HG02642 (cell line): Measurements from ENCODE around the gene SRP68.

ENCODE experiments used
- ATAC-seq: cut with Tn5 transposase; IDR thresholded peaks from one replicate; pipeline ENCODE4 v1.9.1; 2021; ENCODE audit warnings: mild to moderate bottlenecking; ENCODE audit not compliant: unreplicated experiment, poor library complexity

SRP68 gene

DNA sequence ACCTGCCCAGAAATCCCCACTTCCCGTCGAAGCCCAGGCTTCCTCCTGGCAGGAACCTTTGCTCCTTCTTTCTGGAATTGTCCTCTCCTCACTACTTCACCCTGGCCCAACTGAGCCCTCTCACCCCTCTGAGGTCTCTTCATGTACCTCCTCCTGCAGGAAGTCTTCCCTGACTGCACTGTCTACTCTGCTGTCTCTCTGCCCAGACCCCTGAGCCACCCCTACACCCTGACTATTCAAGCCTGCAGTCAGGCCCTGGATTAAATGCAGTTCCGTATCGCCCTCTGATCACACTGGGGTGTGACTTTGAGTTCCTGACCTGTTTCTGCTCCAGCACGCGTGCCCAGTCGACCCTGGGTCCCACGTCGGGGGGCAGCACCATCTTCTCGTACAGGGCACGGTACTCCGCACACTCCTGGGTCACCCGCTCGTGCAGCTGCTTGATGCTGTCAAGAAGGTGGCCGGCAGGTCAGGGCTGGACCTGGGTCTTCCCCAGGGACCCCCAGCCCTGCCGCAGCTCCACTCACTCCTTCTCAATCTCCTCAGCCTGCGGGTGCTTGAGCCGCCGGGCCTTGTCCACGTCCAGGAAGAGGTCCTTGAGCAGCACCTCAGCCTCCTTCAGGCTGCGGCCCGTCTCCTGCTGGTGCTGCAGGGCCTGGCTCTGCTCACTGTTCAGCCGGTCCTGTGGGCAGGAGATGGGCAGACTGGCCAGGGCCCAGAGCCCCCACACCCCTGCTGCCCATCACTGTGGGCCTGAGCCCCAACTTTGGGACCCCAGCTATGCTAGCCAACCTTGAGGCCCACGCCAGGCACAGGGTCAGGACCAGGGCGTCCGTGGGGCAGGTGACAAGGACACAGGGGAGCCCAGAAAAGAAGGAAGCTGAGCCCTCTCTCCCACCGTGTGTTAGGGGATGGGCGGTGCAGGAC lies 49.1 kb downstream of the SRP68 start:
- no peak for ATAC-seq

DNA sequence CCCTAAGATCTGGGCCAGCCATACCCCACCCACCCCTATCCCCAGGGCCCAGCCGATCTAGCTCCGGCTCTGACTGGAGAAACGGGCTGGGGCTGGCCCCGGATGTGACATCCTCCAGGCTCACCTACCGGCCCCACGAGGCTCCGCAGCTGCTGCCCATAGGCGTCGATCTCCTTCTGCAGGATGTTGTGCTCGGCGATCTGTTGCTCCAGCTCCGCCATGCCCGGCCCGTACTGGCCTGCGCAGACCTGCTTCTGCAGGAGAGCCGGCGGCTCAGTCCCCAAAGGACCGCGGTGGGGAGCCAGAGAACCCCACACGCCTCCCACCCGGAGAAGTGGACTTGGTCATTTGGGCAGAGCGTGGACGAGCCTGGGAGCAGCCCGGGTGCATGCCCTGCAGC lies 50.0 kb downstream of the SRP68 start:
- ATAC-seq, result no peak

DNA sequence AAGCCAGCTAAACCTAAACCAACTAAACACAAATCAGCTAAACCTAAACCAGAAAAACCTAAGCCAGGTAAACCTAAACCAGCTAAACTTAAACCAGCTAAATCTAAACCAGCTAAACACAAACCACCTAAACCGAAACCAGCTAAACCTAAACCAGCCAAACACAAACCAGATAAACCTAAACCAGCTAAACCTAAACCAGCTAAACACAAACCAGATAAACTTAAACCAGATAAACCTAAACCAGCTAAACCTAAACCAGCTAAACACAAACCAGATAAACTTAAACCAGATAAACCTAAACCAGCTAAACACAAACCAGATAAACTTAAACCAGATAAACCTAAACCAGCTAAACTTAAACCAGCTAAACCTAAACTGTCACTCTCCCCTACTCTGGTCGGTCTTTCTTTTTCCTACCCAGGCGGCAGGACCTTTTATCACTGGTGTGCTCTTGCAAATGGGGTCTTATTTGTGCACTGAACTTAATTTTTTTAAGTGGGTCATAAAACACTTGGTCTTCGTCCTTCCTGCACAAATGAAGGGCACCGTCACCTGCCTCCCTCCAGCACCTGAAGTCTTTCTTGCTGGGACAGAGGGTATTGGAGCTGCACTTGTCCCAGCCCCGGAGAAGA lies 52.4 kb downstream of the SRP68 start:
- no peak for ATAC-seq

DNA sequence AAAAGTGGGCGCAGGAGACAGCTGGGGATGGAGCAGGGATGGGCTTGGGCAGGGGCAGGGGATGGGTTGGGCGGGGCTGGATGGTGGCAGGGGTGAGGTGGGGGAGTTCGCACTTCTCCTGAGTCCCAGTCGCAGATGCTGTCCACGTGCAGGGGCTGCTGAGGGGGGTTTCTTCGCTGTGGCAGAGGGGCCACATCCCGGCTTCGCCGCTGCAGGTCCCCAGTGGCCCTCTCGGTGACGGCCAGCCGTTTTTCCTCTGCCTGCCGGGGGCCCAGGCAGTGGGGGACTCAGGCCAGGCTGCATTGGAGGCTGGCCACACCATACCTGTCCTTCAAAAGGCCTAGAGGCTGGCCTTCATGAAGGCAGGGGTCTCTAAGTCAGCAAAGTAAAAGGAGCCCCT lies 53.5 kb downstream of the SRP68 start:
- no peak for ATAC-seq

DNA sequence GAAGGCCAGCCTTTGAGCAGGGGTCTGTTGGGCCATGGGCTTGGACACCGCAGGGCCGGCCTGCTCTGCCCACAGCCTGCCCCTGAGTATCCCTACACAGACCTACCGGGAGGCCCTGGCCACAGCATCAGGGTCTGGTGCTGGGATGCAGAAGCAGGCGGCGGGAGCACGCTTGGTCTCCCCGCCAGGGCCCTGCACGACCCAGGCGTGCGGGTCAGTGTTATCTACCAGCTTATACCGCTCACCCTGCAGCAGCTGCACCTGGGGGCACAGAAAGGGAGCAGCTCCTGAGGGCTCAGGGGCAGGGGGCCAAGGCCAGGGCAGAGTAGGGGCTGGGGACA lies 54.0 kb downstream of the SRP68 start:
- ATAC-seq, result no peak

DNA sequence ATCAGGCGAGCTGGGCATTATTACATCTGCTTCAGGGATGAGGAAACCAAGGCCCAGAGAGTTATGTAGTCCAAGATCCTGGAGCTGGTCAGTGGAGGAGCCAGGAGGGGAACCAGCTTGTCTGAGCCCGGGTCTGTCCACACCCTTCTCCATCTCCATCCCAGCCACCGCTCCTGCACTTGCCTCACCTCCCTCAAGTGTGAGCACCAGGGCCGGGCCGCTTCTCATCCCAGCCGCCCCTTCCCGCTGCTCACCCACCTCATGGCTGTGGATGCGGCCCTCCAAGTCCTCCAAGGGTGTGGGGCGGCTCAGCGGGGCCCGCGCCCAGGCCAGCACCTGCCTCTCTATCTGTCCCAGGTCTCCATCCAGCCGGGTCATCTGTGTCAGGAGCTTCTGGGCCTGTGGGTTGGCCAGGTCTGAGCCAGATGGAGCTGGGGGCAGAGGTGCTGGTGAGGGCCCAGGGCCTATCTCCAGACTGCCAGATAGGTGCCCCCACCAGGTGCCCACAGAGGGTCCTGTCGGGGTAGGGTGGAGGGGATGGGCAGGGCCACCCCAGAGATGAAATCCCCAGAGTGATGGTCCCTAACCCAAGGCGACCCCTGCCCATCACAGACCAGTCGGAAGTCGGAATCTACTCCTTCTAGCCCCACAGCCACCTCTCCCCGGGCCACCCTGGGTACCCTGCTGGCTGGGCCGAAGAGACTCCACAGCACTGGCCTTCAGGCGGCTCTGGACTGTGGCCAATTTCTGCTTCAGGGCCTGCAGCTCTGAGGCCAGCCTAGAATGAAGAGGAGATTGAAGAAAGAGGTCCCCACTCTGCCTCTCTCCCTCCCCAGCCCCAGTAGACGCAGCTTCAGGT lies 54.6 kb downstream of the SRP68 start:
- no peak for ATAC-seq

DNA sequence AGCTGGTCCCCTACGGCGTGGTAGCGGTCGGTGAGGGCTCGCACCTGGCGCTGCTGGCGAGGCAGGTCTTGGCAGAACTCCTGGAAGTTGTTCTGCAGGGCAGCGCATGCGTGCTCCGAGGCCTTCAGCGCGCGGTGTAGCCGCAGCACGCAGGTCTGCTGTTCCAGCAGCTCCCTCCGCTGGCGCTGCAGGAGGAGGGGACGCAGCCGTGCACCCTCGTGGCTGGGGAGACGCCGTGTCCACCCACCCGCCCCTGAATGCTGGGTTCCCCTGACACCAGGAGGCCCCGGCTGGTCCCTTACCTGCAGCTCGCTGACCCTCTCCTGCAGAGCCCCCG lies 57.4 kb downstream of the SRP68 start:
- ATAC-seq, result no peak

DNA sequence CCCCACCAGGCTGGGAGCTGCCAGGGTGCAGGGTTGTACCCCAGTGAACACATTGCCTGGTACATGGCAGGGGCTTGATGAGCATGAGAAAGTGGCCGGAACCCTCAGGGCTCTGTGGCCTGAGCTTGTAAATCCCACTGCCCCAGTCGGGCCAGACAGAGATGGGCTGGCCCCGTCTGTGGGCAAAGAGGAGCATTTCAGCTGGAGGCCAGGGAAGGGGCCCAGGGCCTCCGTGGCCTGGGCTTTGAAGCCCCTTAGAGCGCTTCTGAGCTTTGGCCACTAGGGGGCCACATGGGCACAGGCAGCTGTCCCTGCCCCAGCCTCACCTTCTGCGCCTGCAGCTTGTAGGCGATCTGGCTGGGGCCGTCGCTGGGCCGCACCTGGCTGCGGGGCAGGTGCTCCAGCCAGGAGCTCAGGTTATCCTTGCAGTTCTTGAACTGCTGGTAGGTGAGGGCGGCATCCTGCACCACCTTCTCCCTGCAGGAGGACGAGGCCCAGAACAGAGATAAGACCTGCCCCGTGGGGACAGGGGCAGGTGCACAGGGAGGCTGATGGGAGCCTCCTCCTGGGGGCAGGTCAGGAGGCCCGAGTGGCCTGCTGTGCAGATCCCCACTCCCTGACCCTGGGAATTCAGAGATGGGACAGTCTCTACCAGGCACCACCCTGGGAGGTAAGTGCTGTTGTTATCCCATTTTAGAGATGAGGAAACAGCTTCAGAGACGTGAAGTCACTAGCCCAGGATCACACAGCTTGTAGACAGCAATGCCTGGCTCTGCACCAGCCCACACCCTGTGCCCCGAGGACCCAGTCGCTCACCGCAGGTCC lies 58.0 kb downstream of the SRP68 start:
- peak; percentile 60 for ATAC-seq

DNA sequence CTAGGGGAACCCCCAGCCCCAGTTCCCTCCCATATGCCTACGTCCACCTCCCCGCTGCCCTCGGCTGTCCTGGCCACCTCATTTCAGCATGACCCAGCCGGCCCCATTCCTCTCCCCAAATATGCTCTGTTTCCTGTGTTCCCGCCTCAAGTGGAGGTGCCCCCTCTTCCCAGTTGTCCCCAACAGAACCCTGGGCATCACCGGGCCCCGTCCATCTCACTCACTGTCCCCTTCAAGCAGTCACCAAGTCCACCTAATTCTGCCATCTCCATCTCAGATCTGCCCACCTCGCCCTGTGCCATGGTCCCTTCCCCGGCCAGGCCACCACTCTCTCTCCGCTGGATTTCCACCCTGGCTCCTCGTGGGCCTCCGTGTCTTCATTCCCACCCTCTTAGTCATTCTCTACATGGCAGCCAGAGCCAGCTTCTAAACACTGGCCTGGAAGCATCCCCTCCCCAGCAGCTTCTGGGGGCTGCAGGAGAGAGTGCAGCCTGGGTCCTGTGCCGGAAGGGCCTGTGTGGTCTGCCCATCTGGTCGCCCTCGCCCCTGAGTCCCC lies 58.9 kb downstream of the SRP68 start:
- ATAC-seq, result no peak

DNA sequence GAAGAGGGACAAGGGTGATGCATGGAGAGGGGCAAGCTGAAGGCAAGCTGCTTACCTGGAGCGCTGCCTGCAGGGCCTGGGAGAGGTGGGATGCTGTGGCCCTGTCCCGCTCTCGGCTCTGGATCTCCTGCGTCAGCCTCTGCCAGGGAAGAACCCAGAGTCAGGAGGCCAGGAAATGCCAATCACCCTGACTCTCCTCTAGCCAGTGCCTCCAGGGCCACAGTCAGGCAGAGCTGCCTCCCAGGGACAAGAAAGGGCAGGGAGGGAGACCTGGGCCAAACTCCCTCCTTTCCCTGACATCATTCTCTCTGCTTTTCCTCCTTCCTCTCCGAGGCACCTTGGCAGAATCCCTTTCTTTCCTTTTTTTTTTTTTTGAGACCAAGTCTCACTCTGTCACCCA lies 60.4 kb downstream of the SRP68 start:
- no peak for ATAC-seq

DNA sequence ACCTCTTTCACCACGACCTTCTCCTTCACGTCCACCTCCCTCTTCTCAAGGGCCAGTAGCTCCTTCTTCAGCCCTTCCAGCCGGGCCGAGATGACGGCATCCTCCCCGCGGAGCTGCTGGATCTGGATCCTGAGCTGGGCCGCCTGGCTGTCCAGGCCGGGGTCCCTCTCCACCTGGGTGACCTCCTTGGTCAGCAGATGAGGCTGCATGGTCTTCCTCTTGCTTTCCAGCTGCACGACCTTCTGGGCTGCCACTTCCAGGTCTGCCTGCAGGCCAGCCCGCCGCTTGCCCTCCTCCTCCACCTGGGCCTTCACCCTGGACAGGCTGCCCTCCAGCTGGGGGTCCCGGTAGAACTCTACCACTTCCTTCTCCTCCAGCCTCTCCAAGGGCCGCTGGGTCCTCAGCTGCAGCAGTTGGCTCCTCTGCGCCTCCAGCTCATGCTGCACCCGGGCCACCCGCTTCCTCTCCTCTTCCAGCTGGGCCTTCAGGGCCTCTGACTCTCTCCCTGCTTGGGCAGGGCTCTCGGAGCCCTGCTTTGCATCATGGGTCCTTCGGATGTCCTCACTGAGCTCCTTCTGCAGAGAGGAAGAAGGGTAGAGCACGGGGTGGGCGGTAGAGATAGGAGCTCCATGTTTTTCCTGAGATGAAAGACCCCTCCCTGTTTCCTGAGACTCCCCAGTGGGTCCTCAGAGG lies 62.2 kb downstream of the SRP68 start:
- ATAC-seq, result no peak

DNA sequence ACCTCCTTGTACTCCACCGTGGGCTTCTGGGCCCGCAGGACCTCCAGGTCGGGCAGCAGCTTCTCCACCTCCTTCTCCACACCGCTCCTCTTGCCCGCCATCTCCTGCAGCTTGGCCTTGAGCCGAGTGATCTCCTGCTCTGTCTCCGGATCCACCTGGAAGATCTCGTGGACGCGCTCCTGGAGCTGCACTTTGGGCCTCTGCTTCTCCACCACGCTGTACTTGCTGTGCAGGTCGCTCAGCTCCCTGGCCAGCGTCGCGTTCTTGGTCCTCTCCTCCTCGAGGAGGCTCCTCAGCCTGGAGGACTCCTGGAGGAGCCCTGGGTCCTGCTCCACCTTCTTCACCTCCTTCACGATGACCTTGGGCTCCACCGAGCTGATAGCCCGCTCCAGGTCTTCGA lies 62.9 kb downstream of the SRP68 start:
- ATAC-seq, result no peak

DNA sequence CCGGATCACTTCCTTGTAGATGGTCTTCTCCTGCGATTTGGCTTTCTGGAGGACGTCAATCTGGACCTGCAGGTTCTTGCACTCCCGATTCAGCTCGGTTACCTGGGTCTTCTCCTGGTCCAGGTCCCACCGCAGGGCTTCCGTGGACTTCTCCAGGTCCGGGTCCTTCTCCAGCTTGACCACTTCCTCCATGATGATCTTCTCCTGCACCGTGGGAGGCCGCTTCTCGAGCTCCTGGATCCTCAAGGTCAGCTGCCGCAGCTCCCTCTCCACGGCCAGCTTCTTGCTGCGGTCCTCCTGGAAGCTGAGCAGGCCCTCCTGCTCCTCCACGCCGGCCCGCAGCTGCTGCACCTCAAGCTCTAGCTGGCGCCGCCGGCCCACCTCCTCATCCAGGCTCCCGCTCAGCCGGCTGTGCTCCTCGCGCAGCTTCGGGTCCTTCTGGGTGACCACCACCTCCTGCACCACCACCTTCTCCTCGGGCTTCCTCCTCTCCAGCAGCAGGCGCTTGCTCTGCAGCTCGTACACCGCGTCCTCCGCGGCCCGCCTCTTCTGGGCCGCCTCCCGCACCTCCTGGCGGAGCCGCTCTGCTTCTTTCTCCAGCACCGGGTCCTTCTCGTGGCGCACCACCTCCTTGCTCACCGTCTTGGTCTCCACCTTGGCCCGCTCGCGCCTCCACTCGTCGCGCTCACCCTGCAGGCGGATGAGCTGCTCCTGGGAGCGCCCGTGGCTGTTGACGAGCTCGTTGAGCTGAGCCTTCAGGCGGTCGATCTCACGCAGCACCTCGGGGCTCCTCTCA lies 63.5 kb downstream of the SRP68 start:
- ATAC-seq, result no peak

DNA sequence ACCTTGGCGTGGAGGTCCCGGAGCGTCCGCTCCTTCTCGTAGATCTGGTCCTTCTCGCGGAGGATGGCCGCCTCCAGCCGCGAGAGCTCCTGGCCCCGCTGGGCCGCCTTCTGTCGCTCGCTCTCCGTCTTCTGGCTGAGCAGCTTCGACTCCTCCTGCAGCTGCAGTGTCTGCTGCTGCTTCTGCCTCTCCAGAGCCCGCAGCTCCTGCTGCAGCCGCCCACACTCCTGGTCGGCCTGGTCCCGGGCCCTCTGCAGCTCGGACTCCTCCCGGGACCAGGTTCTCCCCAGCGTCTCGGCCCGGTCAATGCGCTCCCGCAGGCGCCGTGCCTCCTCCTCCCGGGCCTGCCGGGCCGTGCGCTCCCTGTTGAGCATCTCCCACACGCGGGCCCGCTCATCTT lies 64.1 kb downstream of the SRP68 start:
- ATAC-seq, result no peak

DNA sequence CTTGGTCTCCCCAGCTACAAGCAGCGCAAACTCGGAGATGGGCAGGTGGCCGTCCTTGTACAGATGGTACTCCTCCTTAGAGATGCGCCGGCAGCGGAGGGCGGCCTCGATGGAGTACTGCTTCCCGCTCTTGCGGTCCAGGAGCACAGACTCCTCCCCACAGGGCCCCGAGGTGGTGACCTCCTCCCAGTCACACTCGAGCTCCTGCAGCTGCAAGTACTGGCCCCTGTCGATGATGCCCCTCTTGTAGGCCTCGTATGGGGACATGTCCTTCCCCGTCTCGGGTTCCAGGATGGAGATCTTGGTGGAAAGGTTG lies 64.5 kb downstream of the SRP68 start:
- no peak for ATAC-seq

DNA sequence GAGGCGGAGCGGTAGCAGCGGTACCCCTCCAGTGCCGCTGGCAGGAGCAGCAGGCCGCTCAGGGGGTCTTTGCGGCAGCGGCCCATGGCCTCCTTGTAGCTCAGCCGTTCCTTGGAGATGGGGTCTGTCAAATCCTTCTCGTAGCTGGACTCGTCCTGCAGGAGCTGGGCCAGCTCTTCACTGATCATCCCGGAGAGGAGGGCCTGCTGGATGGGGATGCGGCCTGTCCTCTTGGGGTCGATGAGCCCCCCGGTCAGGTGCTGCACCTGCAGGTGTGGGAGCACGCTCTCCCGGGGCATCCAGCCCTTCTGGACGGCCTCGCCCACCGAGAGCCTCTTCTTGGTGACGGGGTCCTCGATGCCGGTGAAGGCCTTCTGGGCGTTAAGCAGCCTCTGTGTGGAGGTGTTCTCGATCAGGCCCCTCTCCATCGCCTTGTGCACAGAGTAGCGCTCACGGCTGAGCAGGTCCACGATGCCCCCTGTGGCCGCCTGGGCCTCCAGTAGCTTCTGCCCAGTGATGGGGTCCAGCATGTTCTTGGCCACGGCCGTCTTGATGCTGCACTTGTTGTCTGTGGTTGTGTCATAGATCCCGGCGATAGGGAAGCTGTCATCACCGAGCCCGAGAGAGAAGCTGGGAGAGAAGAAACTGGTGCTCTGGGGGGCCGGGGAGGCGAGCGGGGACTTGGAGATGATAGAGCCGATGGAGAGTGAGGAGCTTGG lies 65.0 kb downstream of the SRP68 start:
- ATAC-seq, result no peak

DNA sequence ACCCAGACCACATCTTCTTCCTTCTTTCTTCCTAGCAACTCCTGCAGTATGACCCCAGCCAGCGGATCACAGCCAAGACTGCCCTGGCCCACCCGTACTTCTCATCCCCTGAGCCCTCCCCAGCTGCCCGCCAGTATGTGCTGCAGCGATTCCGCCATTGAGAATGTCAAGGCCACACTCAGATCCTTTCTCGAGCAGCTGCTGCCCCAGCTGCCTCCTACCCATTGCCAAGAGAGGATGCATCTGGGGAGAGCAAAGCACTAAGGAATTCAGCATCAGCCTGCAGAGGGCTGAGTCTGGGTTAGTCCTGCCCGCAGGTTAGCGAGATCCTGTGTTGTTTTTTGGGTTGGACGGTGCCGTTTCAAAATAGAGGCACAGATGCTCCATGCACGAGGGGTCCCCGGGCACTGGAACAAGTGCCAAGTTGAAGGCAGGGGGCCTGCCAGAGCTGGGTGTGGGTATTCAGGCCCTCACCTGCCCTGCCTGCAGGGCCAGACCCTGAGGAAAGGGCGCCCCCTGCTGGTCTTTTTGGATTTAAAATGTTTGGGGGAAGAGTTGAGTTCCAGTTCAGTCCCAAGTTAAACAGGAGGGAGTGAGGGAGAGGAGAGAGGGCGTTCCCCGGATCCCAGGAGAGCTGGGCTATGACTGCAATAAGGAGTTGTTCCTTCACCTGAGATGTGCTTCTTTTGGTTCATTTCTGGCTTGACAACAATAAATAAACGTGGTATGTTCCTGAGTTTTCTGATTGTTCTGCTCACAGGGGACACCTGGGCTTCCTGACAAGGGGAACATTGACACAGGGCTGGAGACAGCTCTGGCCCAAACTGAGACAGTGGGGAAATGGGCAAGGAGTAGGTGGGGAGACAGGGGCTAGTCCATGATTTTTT lies 66.8 kb downstream of the SRP68 start:
- no peak for ATAC-seq
